ENCODE results near the gene PTPRD.

PTPRD gene

DNA sequence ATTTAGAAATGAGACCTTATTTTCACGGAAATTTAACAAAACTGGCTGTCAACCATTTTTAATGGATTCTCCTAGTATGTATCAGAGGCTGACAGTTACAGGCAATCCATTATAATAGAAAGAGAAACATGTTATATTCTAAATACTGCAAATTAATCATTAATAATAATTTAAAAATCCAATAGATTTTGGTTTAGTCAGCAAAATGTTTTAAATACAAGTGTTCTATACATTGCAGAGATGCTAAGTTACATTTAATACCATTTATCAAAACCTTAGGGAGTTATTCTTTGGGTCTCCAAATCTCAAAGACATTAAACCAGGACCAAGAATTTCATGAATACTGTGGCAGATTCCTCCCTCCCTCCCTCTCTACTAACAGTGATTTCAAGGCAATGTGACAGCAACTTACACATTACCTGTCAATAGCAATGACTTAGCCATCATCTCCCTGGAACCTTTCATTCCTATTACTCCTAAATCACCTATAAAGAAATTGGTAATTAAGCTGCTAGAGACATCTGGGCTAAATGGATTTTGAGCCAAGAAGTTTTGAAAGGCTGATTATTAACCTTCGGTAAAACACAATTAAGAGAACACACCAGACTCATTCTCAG lies 2044.7 kb downstream of the PTPRD start:
- Histone ChIP-seq H3K9me3 (ENCODE audit: control insufficient read depth, low read length) (no peaks in the 10 kb centered on the region), H3K4me1 (ENCODE audit: control insufficient read depth, insufficient read depth, low read length) (no peaks in the 10 kb centered on the region), H3K36me3 (ENCODE audit: control insufficient read depth, insufficient read depth, low read length, severe bottlenecking) (no peaks in the 10 kb centered on the region), H3K4me3 (ENCODE audit: low read length) (no peak overlapping the region), H3K27me3 (replicated peaks; ENCODE audit: control insufficient read depth, insufficient read depth, low read length) (no peaks in the 10 kb centered on the region), H3K9ac (ENCODE audit: low read length) (no peak overlapping the region)
- DNase-seq (ENCODE audit: low read depth): no peak

DNA sequence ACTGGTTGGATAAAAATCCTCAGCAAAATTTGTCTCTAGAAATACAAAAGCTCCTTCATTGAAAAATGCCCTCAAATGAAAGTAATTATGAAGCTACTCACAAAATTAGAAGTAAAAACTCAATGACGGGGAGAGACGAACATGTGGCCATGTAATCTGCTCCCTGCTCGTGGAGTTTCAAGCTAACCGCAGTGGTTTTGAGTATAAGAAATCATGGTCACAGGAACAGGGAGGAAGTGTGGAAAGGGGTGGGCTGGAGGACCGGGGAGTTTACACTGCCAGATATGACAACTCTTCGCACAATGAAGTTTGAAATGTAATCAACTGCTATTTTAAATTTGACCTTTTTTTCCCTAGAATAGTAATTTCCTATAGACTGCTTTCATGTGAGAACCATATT lies 2047.8 kb downstream of the PTPRD start:
- H3K9me3 ChIP-seq (ENCODE audit: control insufficient read depth, low read length): no peaks in the 10 kb centered on the region
- H3K36me3 ChIP-seq (ENCODE audit: control insufficient read depth, insufficient read depth, low read length, severe bottlenecking): no peaks in the 10 kb centered on the region
- no peaks in the 10 kb centered on the region for H3K27me3 ChIP-seq (replicated peaks; ENCODE audit: control insufficient read depth, insufficient read depth, low read length)
- no peak overlapping the region for H3K4me3 ChIP-seq (ENCODE audit: low read length)
- DNase-seq (ENCODE audit: low read depth): no peak
- H3K9ac ChIP-seq (ENCODE audit: low read length): no peak overlapping the region
- H3K4me1 ChIP-seq (ENCODE audit: control insufficient read depth, insufficient read depth, low read length): no peaks in the 10 kb centered on the region

DNA sequence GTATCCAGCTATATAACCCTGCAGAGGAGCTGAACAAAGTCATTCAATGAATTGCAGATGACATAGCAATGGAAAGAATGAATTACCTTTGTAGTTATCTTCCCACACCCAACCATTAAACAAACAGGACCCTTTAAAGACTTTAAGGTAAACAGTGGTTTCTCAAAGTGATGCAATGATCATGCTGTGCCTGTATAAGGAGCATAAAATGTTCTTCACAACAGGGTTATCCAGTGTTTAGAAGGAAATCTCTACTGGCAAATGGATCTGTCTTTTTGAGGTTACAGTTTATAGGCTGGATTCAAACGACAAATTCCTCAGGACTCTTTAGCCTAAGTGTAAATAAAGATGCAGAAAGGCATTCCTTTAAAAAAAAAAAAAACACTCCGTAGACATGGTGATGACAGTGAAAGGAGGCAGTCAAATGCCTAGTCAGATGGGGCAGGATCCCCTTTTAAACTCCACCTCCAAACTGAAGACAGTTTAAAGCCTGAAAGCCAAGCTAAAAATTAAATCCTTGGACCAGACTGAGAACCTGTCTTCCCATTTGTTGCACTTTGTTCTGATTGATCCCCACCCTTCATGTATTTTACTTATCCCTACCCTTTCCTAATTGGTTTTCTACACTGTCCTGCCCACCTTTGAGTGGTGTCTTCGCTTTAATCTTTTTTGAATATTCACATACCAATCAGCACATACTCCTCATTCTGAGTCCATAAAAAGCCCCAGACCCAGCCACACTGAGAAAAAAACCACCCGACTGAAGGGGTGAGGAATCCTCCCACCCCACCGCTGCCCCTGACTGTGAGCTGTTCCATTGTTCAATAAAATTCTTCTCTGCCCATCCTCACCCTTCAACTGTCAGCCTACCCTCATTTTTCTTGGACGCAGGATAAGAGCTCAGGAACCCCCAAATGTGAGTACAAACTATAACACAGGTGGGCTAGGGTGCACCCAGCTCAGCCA lies 2052.0 kb downstream of the PTPRD start:
- Histone ChIP-seq H3K4me3 (ENCODE audit: low read length) (no peak overlapping the region), H3K27me3 (replicated peaks; ENCODE audit: control insufficient read depth, insufficient read depth, low read length) (no peaks in the 10 kb centered on the region), H3K9me3 (ENCODE audit: control insufficient read depth, low read length) (no peaks in the 10 kb centered on the region), H3K9ac (ENCODE audit: low read length) (no peak overlapping the region), H3K36me3 (ENCODE audit: control insufficient read depth, insufficient read depth, low read length, severe bottlenecking) (no peaks in the 10 kb centered on the region), H3K4me1 (ENCODE audit: control insufficient read depth, insufficient read depth, low read length) (peaks cover 10% of the 10 kb centered on the region)
- no peak for DNase-seq (ENCODE audit: low read depth)

DNA sequence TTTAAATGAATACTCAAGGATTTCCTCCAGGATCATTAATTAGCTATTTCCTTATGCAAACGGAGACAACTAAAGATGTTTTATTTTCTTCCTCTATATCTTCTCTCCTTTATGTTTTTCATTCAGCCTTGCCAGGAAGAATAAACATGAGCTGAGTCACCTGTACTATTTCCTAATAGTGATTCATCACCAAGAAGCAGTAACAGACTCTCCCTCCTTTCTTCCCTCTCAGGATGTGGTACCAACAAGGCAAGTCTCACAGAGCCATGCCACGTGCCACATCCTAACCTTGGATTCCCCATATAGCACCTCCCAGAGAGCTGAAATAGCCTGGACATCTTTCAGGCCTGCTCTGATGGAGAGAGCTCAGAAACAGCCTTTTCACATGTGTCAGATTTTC lies 2054.6 kb downstream of the PTPRD start:
- no peak for DNase-seq (ENCODE audit: low read depth)
- H3K27me3 ChIP-seq (replicated peaks; ENCODE audit: control insufficient read depth, insufficient read depth, low read length): no peaks in the 10 kb centered on the region
- H3K9me3 ChIP-seq (ENCODE audit: control insufficient read depth, low read length): no peaks in the 10 kb centered on the region
- no peak overlapping the region for H3K4me3 ChIP-seq (ENCODE audit: low read length)
- no peaks in the 10 kb centered on the region for H3K36me3 ChIP-seq (ENCODE audit: control insufficient read depth, insufficient read depth, low read length, severe bottlenecking)
- H3K4me1 ChIP-seq (ENCODE audit: control insufficient read depth, insufficient read depth, low read length): peaks cover 19% of the 10 kb centered on the region
- H3K9ac ChIP-seq (ENCODE audit: low read length): no peak overlapping the region

- DNase-seq (ENCODE audit: low read depth): no peak
- H3K4me1 ChIP-seq (ENCODE audit: control insufficient read depth, insufficient read depth, low read length): peaks cover 19% of the 10 kb centered on the region
- no peaks in the 10 kb centered on the region for H3K27me3 ChIP-seq (replicated peaks; ENCODE audit: control insufficient read depth, insufficient read depth, low read length)
- H3K9me3 ChIP-seq (ENCODE audit: control insufficient read depth, low read length): no peaks in the 10 kb centered on the region
- no peak overlapping the region for H3K9ac ChIP-seq (ENCODE audit: low read length)
- peak overlapping the region; percentile 5 for H3K4me3 ChIP-seq (ENCODE audit: low read length)
- H3K36me3 ChIP-seq (ENCODE audit: control insufficient read depth, insufficient read depth, low read length, severe bottlenecking): no peaks in the 10 kb centered on the region
Observed at GRCh38 chr9:8555762-8556500, 2056.9 kb downstream of the PTPRD start.

- H3K9me3 ChIP-seq (ENCODE audit: control insufficient read depth, low read length): no peaks in the 10 kb centered on the region
- H3K27me3 ChIP-seq (replicated peaks; ENCODE audit: control insufficient read depth, insufficient read depth, low read length): no peaks in the 10 kb centered on the region
- no peak overlapping the region for H3K4me3 ChIP-seq (ENCODE audit: low read length)
- no peak overlapping the region for H3K9ac ChIP-seq (ENCODE audit: low read length)
- no peak for DNase-seq (ENCODE audit: low read depth)
- no peaks in the 10 kb centered on the region for H3K36me3 ChIP-seq (ENCODE audit: control insufficient read depth, insufficient read depth, low read length, severe bottlenecking)
- peaks cover 19% of the 10 kb centered on the region for H3K4me1 ChIP-seq (ENCODE audit: control insufficient read depth, insufficient read depth, low read length)
Observed at GRCh38 chr9:8553444-8553843, 2059.4 kb downstream of the PTPRD start.

DNA sequence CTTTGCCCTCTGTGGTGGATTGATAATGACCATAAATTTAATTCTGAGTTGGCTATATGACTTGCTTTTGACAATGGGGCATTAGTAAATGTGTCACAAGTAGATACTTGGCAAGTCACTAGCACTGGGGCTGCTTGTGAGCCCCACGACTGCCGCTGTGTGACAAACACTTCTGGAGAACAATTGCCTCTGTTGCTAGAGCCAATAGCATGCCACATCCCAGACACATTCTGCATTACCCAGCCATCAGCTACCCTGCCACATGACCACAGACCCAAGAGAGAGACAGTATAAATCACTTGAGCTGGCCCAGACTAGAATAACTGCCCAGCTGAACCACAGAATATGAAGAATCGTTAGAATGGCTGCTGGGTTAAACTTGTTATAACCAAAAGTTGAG lies 2060.1 kb downstream of the PTPRD start:
- DNase-seq (ENCODE audit: low read depth): no peak
- H3K9ac ChIP-seq (ENCODE audit: low read length): no peak overlapping the region
- no peaks in the 10 kb centered on the region for H3K9me3 ChIP-seq (ENCODE audit: control insufficient read depth, low read length)
- H3K36me3 ChIP-seq (ENCODE audit: control insufficient read depth, insufficient read depth, low read length, severe bottlenecking): no peaks in the 10 kb centered on the region
- H3K4me1 ChIP-seq (ENCODE audit: control insufficient read depth, insufficient read depth, low read length): peaks cover 19% of the 10 kb centered on the region
- H3K4me3 ChIP-seq (ENCODE audit: low read length): no peak overlapping the region
- no peaks in the 10 kb centered on the region for H3K27me3 ChIP-seq (replicated peaks; ENCODE audit: control insufficient read depth, insufficient read depth, low read length)

GRCh38 chr9:8549214-8549613 lies 2063.6 kb downstream of the PTPRD start:
- Histone ChIP-seq H3K9me3 (ENCODE audit: control insufficient read depth, low read length) (no peaks in the 10 kb centered on the region), H3K27me3 (replicated peaks; ENCODE audit: control insufficient read depth, insufficient read depth, low read length) (no peaks in the 10 kb centered on the region), H3K9ac (ENCODE audit: low read length) (no peak overlapping the region), H3K4me1 (ENCODE audit: control insufficient read depth, insufficient read depth, low read length) (no peaks in the 10 kb centered on the region), H3K36me3 (ENCODE audit: control insufficient read depth, insufficient read depth, low read length, severe bottlenecking) (no peaks in the 10 kb centered on the region), H3K4me3 (ENCODE audit: low read length) (no peak overlapping the region)
- DNase-seq (ENCODE audit: low read depth): no peak

GRCh38 chr9:8543219-8543618 lies 2069.6 kb downstream of the PTPRD start:
- Histone ChIP-seq H3K4me1 (ENCODE audit: control insufficient read depth, insufficient read depth, low read length) (no peaks in the 10 kb centered on the region), H3K9ac (ENCODE audit: low read length) (no peak overlapping the region), H3K27me3 (replicated peaks; ENCODE audit: control insufficient read depth, insufficient read depth, low read length) (no peaks in the 10 kb centered on the region), H3K36me3 (ENCODE audit: control insufficient read depth, insufficient read depth, low read length, severe bottlenecking) (no peaks in the 10 kb centered on the region), H3K9me3 (ENCODE audit: control insufficient read depth, low read length) (no peaks in the 10 kb centered on the region), H3K4me3 (ENCODE audit: low read length) (no peak overlapping the region)
- no peak for DNase-seq (ENCODE audit: low read depth)

GRCh38 chr9:8542537-8542936 lies 2070.3 kb downstream of the PTPRD start:
- Histone ChIP-seq H3K36me3 (ENCODE audit: control insufficient read depth, insufficient read depth, low read length, severe bottlenecking) (no peaks in the 10 kb centered on the region), H3K4me1 (ENCODE audit: control insufficient read depth, insufficient read depth, low read length) (no peaks in the 10 kb centered on the region), H3K9ac (ENCODE audit: low read length) (no peak overlapping the region), H3K4me3 (ENCODE audit: low read length) (no peak overlapping the region), H3K9me3 (ENCODE audit: control insufficient read depth, low read length) (no peaks in the 10 kb centered on the region), H3K27me3 (replicated peaks; ENCODE audit: control insufficient read depth, insufficient read depth, low read length) (no peaks in the 10 kb centered on the region)
- no peak for DNase-seq (ENCODE audit: low read depth)

DNA sequence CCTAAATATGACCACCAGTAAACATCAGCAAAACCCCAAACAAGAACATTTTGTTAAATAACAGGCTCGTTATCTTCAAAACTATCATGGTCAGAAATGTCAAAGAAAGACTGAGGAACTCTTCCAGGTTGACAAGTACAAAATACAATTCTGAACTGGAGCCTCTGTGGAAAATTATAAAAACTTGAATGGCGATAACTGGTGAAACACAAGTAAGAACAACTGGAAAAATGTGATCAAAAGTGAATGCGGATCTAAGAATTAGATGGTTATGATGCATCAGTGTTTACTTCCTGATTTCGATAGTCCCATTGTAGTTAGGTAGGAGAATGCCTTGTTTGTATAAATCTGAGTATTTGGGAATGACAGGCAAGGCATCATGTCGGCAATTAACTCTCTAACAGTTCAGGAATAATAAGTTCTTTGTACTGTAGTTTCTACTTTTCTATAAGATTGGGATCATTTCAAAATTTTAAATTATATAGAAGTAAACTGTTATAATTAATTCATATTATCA lies 2073.1 kb downstream of the PTPRD start:
- no peaks in the 10 kb centered on the region for H3K4me1 ChIP-seq (ENCODE audit: control insufficient read depth, insufficient read depth, low read length)
- DNase-seq (ENCODE audit: low read depth): no peak
- H3K4me3 ChIP-seq (ENCODE audit: low read length): no peak overlapping the region
- H3K9ac ChIP-seq (ENCODE audit: low read length): no peak overlapping the region
- H3K9me3 ChIP-seq (ENCODE audit: control insufficient read depth, low read length): no peaks in the 10 kb centered on the region
- no peaks in the 10 kb centered on the region for H3K27me3 ChIP-seq (replicated peaks; ENCODE audit: control insufficient read depth, insufficient read depth, low read length)
- no peaks in the 10 kb centered on the region for H3K36me3 ChIP-seq (ENCODE audit: control insufficient read depth, insufficient read depth, low read length, severe bottlenecking)
